Amniotic epithelial cell (primary cell): ENCODE measurements around the gene PRKG2.
"Not testable (repeated sequence)": the region's sequence is repeated elsewhere in the genome, so short reads cannot be mapped to it uniquely, and the experiment has no call there.

Experiments used
- DNase-seq: peaks from one replicate; pipeline ENCODE4 v3.0.0-alpha.2; 2010; ENCODE audit warnings: low read depth

The PRKG2 gene, protein sequence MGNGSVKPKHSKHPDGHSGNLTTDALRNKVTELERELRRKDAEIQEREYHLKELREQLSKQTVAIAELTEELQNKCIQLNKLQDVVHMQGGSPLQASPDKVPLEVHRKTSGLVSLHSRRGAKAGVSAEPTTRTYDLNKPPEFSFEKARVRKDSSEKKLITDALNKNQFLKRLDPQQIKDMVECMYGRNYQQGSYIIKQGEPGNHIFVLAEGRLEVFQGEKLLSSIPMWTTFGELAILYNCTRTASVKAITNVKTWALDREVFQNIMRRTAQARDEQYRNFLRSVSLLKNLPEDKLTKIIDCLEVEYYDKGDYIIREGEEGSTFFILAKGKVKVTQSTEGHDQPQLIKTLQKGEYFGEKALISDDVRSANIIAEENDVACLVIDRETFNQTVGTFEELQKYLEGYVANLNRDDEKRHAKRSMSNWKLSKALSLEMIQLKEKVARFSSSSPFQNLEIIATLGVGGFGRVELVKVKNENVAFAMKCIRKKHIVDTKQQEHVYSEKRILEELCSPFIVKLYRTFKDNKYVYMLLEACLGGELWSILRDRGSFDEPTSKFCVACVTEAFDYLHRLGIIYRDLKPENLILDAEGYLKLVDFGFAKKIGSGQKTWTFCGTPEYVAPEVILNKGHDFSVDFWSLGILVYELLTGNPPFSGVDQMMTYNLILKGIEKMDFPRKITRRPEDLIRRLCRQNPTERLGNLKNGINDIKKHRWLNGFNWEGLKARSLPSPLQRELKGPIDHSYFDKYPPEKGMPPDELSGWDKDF

GRCh38 chr4:81214881-81215868, at the start of gene PRKG2:
Gene PRKG2 (minus strand): TSS chr4:81215222. CDS start chr4:81205047, 10,175 bp downstream.
- DNase-seq: no peak

- DNase-seq: no peak
Measured at GRCh38 chr4:81260443-81261101, 45.5 kb upstream of the PRKG2 start.

DNA sequence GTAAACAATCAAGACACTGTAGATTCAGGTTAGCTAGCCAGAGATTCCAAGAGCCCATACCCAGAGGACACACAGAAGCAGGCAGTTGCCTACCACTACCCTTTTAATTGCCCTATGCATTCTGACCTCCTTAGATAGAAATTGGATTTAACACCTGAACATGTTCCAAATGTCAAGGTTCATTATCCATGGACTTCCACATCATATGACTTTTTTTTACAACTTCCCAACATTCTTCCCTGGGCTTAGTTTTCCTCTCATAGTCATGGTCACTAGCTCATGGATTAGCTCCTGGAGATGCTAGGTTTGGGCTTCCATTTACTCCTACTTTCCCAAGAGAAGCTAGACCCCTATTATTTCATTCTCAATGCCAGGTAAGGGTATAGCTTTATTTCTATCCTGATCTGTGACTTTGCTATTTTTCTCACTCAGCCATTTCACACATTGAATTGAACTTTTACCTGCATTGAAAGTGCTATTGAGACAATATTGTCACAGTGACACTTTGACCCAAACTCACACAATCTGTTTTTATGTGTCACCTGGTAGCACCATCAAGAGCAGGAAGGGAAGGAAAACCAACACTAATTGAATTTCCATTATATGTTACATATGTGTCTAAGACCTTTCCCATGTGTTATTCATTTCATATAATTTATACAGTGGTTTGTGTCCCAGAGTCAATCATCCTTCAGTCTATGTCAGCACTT, 44.0 kb upstream of the PRKG2 start:
- DNase-seq: no peak

- DNase-seq: no peak
Measured at GRCh38 chr4:81257816-81258215, 42.8 kb upstream of the PRKG2 start.

DNA sequence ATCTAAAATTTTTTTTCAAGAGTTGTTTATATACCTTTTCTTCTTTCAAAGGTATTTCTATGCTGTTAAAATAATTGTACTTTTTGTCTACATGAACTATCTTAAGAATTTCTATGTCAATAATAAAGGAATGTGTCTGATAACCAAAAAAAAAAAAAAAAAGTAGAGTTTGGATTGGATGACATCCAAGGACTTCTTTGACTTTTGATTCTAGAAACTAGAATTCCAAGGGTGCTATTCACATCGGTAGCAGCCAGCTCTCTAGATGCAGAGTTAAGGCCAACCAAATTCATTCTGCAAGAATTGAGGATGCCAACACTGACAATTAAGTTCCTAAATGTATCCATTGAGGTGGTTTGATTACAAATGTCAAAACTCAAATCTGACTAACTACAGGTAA, 42.0 kb upstream of the PRKG2 start:
- DNase-seq: no peak

- DNase-seq: no peak
Measured at GRCh38 chr4:81256059-81256970, 41.3 kb upstream of the PRKG2 start.

DNA sequence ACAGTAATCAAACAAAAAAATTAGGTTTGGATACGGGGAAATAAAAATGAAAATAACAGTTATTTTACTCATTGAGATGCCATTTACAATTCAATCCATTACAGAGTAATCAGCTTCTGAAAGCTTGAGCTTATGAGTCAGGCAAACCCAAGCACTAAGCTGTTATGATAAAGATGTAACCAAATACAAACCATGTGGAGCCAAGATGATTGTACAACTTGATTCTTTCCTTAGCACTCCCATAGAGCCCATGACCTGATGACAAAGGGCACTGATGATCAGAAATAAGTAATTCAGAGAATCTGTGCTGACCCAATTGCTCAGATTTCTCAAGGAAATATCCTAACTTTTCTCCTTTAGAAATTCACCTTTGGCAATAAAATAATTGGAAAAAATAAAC, 40.5 kb upstream of the PRKG2 start:
- no peak for DNase-seq

DNA sequence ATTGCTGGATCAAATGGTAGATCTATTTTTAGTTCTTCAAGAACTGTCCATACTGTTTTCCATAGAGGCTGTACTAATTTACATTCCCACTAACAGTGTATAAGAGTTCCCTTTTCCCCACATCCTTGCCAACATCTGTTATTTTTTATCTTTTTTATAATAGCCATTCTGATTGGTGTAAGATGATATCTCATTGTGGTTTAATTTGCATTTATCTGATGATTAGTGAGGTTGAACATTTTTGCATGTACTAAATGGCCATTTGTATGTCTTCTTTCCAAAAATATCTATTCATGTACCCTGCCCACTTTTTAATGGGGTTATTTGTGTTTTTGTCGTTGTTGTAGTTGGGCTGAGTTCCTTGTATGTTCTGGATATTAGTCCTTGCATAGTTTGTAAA, 35.4 kb upstream of the PRKG2 start:
- DNase-seq: no peak

DNA sequence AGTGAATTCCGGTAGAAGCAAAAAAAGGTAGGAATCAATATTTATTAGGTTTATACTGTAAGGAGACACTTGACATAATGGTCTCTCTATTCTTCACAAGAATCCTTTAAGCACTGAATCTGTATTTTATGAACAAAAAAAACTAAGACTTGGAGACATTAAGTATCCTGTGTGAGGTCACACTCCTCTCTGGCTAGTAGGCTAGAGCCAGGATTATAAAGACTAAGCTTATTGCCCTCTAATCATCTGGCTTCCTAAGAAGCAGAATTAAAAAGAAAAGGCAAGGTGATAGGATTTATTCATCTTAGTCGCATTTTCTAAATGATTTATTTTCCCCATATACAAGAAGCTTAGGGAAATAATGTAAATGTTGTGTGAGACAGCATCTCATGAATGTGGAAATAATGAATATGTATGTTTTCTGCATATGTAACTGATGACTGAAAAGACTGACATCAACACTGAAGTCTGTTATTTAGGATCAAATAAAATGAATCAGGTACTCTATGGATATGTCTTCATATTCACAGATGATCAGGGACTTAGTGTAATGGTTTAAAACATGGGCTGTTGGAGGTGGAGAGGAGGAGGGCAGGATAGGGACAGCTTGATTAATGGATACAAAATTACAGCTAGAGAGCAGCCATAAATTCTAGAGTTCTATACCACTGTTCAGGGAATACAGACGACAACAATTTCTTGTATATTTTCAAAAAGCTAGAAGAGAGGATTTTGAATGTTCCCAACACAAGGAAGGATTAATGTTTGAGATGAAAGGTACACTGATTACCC, 30.4 kb upstream of the PRKG2 start:
- no peak for DNase-seq

DNA sequence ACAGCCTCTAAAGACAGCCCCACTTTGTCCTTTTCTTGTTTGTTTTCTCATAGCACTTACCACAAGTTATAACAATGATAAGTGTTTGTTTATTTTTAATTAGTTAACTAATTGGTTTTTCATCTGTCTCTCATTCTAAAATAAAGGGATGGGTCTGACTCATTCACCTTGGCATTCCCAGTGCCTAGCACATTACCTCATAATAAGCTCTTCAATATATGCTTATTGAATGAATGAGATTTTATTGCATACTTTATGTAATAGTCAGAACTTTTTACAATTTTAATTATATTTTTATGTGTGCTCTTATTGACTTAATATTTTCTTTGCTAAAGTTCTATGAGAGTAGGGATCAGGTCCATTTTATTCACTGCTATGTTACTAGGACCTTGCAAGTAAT, 22.8 kb upstream of the PRKG2 start:
- DNase-seq: no peak

DNA sequence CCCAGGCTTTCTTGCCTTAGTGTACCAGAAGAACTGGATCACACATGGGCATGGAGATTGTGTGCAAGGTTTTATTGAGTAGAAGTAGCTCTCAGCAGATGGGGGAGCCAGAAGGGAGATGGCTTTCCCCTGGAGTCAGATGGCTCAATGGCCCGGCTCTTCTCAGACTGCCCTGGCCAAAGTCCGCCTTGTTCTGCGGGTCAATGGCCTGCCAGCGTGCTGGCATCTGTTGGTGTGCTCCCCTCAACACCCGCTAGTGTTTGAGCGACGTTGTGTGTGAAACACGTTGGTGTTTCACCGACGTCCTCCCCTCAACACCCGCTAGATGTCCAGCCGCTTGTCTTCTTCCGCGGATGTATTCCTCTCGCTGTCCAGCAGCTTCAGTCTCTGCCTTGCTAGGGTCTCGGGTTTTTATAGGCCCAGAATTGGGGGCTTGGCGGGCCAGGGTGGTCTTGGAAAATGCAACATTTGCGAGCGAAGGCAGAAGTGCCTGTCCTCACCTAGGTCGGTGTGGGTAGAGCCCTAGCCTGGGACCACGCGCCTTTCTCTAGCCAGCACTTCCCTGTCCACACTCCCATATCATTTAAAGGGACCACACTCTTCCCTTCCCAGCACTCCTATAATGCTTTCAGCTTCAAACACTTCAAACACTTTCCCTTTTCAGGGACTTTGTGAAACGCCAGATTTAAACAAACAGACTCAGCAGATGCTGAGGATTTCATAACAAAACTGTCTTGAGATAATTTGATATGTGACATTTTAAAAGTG, 21.1 kb upstream of the PRKG2 start:
- DNase-seq: no peak

- DNase-seq: no peak
Measured at GRCh38 chr4:81227968-81228367, 12.9 kb upstream of the PRKG2 start.

DNA sequence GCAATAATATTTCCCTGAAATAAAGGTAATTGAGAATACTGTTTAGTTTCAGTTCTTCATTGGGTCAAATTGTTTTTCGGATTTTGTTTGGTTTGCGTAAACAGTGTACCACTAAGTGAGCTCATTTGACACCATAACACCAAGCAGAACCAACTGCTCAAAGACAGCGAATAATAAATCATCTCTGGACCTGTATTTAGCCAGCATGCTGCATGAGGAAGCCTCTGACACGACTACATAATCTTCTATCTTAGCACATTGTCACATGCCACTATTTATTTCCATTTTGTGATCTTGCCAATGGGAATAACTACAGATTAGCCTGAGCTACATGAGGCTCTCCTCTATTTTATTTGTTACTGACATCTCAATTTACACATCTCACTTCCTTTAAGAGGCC, 12.1 kb upstream of the PRKG2 start:
- no peak for DNase-seq

DNA sequence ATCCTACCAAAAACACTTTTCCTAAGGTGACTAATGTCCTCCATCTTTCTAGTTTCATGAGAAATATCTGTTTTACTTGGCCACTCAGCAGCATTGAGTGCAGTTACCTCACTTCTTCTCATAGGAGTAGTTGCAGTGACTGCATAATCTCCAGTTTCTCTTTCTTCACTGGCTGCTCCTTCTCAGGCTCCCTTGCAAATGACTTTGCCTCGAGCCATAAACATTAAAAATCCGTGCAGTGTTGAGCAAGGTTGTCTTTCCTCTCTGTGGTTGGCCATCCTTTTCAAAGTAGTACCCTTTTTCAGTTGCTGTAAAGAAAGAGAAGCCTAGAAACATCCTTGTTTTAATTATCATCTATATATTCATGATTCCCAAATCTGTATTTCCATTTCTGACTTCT, 10.2 kb upstream of the PRKG2 start:
- no peak for DNase-seq

- not testable (repeated sequence) for DNase-seq
Measured at GRCh38 chr4:81222082-81222472, 7.1 kb upstream of the PRKG2 start.

GRCh38 chr4:81221303-81222081, 6.5 kb upstream of the PRKG2 start:
- DNase-seq: no peak

DNA sequence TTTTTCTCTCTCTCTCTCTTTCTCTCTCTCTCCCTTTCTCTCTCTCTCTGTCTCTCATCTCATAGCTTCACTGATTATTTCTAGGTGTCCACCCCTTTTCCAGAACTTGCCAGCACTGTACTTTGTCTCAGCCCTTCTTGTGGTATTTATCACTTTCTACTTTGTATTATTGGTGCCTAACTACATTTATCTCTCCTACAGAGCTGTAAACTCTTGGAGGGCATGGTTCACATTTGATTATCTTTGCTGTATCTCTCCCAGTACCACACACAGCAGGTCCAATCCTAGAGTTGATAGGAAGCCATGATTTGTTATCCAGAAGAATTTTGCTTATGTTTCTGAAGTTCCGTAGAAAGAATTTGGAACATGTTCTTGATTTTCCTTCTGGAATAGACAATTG, 5.2 kb upstream of the PRKG2 start:
- no peak for DNase-seq

DNA sequence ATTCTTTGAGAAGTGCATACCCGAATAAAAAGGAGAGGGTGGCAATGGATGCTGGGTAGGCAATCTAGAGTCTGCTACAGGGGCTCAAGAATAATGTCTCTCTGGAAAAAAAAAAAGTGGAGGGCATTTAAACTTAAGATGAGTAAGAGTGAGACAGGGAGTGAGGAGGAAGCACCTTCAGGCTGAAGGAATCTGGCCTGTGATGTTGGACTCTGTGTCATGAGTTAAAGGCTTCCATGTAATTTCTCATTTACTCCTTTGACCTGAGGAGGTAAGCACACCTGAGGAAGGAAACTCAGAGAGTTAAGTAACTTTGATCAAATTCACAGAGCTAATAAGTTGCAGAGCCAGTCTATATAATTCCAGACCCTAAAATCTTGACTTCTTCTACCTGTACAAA, 3.2 kb upstream of the PRKG2 start:
- no peak for DNase-seq
